ENCODE measurements around the gene PFKL. TPM values are rescaled to one million over a fixed set of nuclear protein-coding genes. Genes with fewer than 3 reads are reported as not detected.
A peak's percentile ranks its signal among the peaks of the same experiment; 100 is the strongest.

The PFKL gene
- total RNA-seq, 2 donors from 2014 or later: 134 to 139 TPM

GRCh38 chr21:44286086-44286715 lies 13.7 kb upstream of the PFKL start:
- DNase-seq (ENCODE audit: low spot score) (no peak), ATAC-seq (no peak)
- H3K4me1 Mint-ChIP-seq (ENCODE audit: low read depth in 2 of 2): no peaks in the 10 kb centered on the region
- no peak overlapping the region for H3K27ac Mint-ChIP-seq
- no peaks in the 10 kb centered on the region for H3K36me3 Mint-ChIP-seq
- H3K9me3 Mint-ChIP-seq: no peaks in the 10 kb centered on the region
- no peak overlapping the region for H3K4me3 Mint-ChIP-seq
- peaks cover 0 to 5% of the 10 kb centered on the region in 2 donors for H3K27me3 Mint-ChIP-seq

DNA sequence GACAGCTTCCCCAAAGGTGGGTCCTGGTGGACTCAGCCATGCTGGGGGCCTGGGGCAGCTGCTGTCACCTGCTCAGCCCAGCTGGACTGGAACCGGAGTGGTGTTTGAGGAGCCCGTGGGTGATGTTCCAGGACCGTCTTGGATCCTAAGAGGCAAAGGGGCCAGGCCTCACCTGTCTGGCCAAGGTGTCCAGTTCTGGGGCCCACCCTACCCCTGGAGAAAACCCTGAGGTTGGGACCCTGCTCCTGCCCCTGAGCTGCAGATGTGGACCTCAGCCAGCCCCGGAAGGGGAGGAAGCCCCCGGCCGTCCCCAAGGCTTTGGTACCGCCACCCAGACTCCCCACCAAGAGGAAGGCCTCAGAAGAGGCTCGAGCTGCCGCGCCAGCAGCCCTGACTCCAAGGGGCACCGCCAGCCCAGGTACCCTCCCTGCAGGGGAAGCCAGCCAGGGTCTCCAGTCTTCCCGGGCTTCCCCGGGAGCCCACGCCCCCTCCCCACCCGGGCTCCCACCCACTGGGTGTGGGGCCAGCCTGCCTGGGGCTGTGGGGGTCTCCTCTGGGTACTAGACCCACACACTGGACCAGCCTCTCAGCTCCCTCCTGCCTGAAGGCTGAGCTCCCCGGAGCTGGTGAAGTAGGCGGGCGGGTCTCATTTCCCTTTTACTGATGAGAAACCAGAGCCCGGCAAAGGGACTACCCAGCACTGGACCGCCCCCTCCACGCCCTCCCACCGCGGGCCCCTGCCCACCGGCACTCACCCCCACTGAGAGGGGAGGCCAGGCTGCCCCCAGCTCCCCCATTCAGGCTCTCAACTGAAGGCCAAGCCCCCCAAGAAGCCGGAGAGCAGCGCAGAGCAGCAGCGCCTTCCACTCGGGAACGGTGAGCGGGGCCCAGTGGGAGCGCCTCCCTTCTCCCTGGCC lies 12.9 kb upstream of the PFKL start:
- H3K4me3 Mint-ChIP-seq: no peak overlapping the region
- no peaks in the 10 kb centered on the region for H3K36me3 Mint-ChIP-seq
- DNase-seq (ENCODE audit: low spot score) (no peak), ATAC-seq (peak in 1 of 2 donors; percentile 20)
- H3K9me3 Mint-ChIP-seq: no peaks in the 10 kb centered on the region
- no peak overlapping the region for H3K27ac Mint-ChIP-seq
- H3K27me3 Mint-ChIP-seq: peaks cover 0 to 5% of the 10 kb centered on the region in 2 donors
- H3K4me1 Mint-ChIP-seq (ENCODE audit: low read depth in 2 of 2): no peaks in the 10 kb centered on the region

DNA sequence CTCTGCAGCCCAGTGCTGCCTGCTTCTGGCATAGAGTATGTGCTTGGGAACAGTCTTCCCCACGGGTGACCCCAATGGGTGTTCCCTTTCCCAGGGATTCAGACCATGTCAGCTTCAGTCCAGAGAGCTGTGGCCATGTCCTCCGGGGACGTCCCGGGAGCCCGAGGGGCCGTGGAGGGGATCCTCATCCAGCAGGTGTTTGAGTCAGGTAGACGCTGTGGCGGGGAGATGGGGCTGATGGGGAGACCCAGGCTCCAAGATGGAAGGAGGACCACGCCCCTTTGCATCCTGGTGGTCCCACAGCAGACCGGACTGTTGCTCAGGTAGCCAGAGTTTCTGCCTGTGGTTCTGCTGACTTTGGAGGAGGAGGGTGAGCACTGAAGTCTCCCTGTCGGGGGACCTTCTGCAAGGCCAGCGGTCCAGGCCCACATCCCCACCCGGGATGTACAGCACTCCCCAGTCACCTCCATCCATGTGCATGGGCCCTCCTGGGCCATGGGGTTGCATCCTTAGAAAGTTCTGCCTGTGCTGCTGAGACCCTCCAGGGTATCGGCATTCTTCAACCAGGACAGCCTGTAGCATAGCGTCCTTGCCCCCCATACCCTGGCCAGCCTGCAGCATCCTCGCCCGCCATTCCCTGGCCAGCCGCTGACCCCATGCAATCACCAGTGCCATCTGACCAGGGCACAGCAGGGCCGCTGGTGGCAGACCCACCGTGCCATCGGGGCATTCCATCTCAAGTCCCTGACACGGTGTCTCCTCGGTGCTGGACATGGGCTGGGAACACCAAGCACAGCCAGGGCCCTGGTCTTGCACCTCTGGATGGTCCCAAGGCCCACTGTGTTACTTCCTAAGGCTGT lies 11.4 kb upstream of the PFKL start:
- DNase-seq (ENCODE audit: low spot score) (no peak), ATAC-seq (no peak)
- H3K27me3 Mint-ChIP-seq: peaks cover 0 to 5% of the 10 kb centered on the region in 2 donors
- no peak overlapping the region for H3K27ac Mint-ChIP-seq
- H3K4me1 Mint-ChIP-seq (ENCODE audit: low read depth in 2 of 2): no peaks in the 10 kb centered on the region
- H3K4me3 Mint-ChIP-seq: no peak overlapping the region
- H3K36me3 Mint-ChIP-seq: no peaks in the 10 kb centered on the region
- no peaks in the 10 kb centered on the region for H3K9me3 Mint-ChIP-seq

DNA sequence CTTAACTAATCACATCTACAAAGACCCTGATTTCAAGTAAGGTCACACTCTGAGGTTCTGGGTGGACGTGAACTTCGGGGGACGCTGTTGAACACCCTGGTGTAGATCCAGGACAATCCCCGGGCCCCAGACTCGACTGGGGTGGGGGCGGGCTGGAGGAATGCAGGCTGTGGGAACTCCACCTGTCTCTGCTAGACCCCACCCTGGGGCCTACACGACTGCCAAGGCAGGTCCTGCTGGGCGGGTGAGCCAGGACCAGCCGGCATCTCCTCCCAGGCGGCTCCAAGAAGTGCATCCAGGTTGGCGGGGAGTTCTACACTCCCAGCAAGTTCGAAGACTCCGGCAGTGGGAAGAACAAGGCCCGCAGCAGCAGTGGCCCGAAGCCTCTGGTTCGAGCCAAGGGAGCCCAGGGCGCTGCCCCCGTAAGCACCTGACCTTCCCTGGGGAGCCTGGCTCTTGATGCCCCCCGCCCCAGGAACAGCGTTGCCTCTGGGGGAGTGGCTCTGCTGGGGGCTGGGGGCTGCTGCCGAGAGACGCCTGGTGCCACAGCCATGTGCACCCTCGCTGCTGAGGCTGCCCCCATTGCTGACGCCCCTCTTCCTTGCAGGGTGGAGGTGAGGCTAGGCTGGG lies 10.4 kb upstream of the PFKL start:
- ATAC-seq (no peak), DNase-seq (ENCODE audit: low spot score) (no peak)
- no peaks in the 10 kb centered on the region for H3K9me3 Mint-ChIP-seq
- peaks cover 0 to 3% of the 10 kb centered on the region in 2 donors for H3K27me3 Mint-ChIP-seq
- H3K36me3 Mint-ChIP-seq: no peaks in the 10 kb centered on the region
- H3K4me3 Mint-ChIP-seq: no peak overlapping the region
- H3K27ac Mint-ChIP-seq: no peak overlapping the region
- H3K4me1 Mint-ChIP-seq (ENCODE audit: low read depth in 2 of 2): no peaks in the 10 kb centered on the region

GRCh38 chr21:44290327-44291077 lies 9.4 kb upstream of the PFKL start:
- Mint-ChIP-seq H3K4me3 (no peak overlapping the region), H3K36me3 (no peaks in the 10 kb centered on the region), H3K27ac (no peak overlapping the region), H3K4me1 (ENCODE audit: low read depth in 2 of 2) (no peaks in the 10 kb centered on the region), H3K9me3 (no peaks in the 10 kb centered on the region), H3K27me3 (peaks cover 0 to 3% of the 10 kb centered on the region in 2 donors)
- DNase-seq (ENCODE audit: low spot score) (no peak), ATAC-seq (no peak)

- peaks cover 0 to 3% of the 10 kb centered on the region in 2 donors for H3K27me3 Mint-ChIP-seq
- H3K36me3 Mint-ChIP-seq: no peaks in the 10 kb centered on the region
- no peak overlapping the region for H3K4me3 Mint-ChIP-seq
- H3K27ac Mint-ChIP-seq: no peak overlapping the region
- DNase-seq (ENCODE audit: low spot score): no peak
- no peaks in the 10 kb centered on the region for H3K4me1 Mint-ChIP-seq (ENCODE audit: low read depth in 2 of 2)
- no peak for ATAC-seq
- no peaks in the 10 kb centered on the region for H3K9me3 Mint-ChIP-seq
These were observed 8.5 kb upstream of the PFKL start for GRCh38 chr21:44291078-44291935.

DNA sequence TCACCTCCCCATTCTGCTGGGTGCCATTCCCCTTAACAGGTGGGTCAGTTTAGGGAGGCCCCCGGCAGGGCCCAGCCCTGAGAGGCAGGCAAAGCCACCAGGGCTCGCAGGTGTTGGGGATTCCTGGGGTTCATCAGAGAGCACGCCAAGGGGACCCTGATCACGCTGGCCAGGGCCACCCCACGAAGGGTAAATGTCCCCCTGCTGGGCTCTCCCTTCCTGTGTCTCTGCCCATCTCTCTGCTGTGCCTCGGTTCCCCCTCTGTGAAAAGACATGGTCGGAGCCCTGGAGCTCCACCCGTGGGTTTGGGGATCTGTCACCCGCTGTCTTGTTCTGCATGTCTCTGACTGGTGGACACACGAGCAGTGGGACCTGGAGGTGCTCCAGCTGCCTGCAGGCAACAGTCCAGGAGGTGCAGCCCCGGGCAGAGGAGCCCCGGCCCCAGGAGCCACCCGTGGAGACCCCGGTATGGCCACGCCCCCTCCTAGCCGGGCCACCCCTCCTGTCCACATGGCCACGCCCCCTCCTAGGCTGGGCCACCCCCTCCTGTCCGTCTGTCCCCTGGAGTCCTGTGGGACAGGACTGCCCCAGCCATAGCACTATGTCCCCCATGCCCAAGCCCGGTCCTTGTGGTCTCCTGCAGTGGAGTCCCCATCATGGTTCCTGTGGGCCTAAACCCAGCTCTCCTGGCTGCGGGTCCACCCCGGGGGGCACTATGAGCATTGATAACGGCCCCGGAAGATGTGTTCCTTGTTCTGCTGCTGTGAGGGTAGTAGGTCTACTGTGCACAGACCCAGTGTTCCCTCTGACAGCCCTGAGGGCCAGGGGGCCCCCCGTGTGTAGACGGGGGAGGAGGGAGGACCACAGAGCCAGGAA lies 7.7 kb upstream of the PFKL start:
- H3K27me3 Mint-ChIP-seq: peaks cover 0 to 3% of the 10 kb centered on the region in 2 donors
- H3K4me1 Mint-ChIP-seq (ENCODE audit: low read depth in 2 of 2): no peaks in the 10 kb centered on the region
- DNase-seq (ENCODE audit: low spot score) (no peak), ATAC-seq (no peak)
- no peak overlapping the region for H3K27ac Mint-ChIP-seq
- no peaks in the 10 kb centered on the region for H3K9me3 Mint-ChIP-seq
- H3K4me3 Mint-ChIP-seq: no peak overlapping the region
- no peaks in the 10 kb centered on the region for H3K36me3 Mint-ChIP-seq

DNA sequence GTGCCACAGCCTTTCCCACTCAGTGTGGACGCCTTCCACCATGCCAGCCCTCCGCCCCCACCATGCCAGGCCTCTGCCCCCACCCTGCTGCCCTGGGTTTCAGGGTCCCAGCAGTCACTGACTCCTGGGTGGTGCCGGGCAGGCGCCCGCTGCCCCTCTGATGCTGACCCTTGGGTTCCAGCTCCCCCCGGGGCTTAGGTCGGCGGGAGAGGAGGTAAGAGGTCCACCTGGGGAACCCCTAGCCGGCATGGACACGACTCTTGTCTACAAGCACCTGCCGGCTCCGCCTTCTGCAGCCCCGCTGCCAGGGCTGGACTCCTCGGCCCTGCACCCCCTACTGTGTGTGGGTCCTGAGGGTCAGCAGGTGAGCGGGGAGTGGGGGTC lies 7.0 kb upstream of the PFKL start:
- Mint-ChIP-seq H3K36me3 (no peaks in the 10 kb centered on the region), H3K4me1 (ENCODE audit: low read depth in 2 of 2) (peaks cover under 1% of the 10 kb centered on the region in 2 donors), H3K27me3 (peaks cover 0 to 2% of the 10 kb centered on the region in 2 donors), H3K4me3 (no peak overlapping the region), H3K27ac (no peak overlapping the region), H3K9me3 (no peaks in the 10 kb centered on the region)
- no peak for DNase-seq (ENCODE audit: low spot score)
- no peak for ATAC-seq

DNA sequence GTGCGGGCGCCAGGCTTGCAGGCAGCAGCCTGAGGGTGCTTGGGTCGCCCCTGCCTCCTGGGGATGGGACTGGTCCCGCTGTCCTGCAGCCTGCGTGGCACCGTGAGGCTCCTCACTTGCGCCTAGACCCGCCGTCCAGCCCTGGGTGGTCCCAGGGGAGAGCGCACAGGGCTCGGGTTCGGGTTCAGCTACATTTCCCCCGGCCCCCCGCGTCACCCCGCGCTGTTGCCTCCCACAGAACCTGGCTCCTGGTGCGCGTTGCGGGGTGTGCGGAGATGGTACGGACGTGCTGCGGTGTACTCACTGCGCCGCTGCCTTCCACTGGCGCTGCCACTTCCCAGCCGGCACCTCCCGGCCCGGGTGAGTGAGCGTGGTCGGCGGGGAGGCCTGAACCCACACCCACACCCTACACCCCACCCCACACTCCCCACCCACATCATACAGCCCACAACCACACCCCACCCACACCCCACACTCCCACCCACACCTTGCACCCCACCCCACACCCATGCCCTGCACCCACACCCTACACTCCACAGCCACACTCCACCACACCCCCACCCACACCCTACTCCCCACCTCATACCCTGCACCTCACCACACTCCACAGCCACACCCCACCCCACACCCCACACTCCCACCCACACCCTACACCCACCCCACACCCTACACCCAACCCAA lies 6.2 kb upstream of the PFKL start:
- H3K27me3 Mint-ChIP-seq: no peaks in the 10 kb centered on the region
- no peak overlapping the region for H3K4me3 Mint-ChIP-seq
- peaks cover 6 to 9% of the 10 kb centered on the region in 2 donors for H3K4me1 Mint-ChIP-seq (ENCODE audit: low read depth in 2 of 2)
- no peaks in the 10 kb centered on the region for H3K9me3 Mint-ChIP-seq
- ATAC-seq: no peak
- DNase-seq (ENCODE audit: low spot score): no peak
- no peak overlapping the region for H3K27ac Mint-ChIP-seq
- H3K36me3 Mint-ChIP-seq: no peaks in the 10 kb centered on the region

DNA sequence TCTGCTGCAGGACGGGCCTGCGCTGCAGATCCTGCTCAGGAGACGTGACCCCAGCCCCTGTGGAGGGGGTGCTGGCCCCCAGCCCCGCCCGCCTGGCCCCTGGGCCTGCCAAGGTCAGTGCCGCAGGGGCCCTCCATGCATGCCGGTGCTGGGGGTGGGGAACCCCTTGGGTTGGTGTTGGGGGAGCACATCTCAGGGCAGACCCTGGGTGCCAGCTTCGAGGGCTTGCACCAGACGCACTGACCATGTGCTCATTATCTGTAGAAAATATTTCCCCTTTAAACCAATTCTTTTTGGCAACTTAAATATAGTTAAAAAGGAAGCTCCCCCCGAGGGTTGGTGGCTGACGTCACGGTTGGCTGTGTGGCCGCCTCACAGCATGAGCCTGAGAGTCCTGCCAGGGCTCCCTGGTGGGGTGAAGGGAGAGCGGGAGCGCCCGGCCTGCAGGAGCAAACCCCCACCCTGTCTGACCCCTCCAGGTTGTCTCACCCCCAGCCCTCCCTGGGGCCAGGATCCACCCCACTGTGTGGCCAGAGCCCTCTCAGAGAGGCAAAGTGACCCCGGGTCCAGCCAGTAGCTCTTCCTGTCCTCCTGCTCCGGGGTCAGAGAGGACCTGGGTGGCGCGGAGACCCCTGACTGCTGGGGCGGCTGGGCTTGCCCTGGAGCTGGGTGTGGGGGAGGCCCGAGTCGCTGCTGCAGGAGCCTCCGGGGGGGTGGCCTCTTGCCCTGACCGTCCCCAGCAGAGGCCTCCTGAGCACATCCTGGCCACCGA lies 5.3 kb upstream of the PFKL start:
- Mint-ChIP-seq H3K27ac (no peak overlapping the region), H3K36me3 (no peaks in the 10 kb centered on the region), H3K4me3 (no peak overlapping the region), H3K9me3 (no peaks in the 10 kb centered on the region), H3K27me3 (no peaks in the 10 kb centered on the region), H3K4me1 (ENCODE audit: low read depth in 2 of 2) (peaks cover 10 to 17% of the 10 kb centered on the region in 2 donors)
- DNase-seq (ENCODE audit: low spot score) (no peak), ATAC-seq (no peak)

GRCh38 chr21:44295163-44295573 lies 4.7 kb upstream of the PFKL start:
- no peak for ATAC-seq
- Mint-ChIP-seq H3K36me3 (no peaks in the 10 kb centered on the region), H3K9me3 (no peaks in the 10 kb centered on the region), H3K27ac (no peak overlapping the region), H3K27me3 (no peaks in the 10 kb centered on the region), H3K4me3 (no peak overlapping the region), H3K4me1 (ENCODE audit: low read depth in 2 of 2) (peaks cover 10 to 17% of the 10 kb centered on the region in 2 donors)
- DNase-seq (ENCODE audit: low spot score): no peak
